NOMO-1 treated with DMSO at 0.1 percent for 48 hours (cell line): ENCODE data around the gene ELFN1.

Experiments
- DNase-seq: peaks from one replicate; lab custom pipeline; 2025; ENCODE audit not compliant: unreplicated experiment; lab: John Stamatoyannopoulos, UW

The ELFN1 gene

GRCh38 chr7:1724118-1724910 lies 54.2 kb downstream of the ELFN1 start:
- DNase-seq = no peak

GRCh38 chr7:1725199-1725690 lies 55.2 kb downstream of the ELFN1 start:
- DNase-seq = no peak

GRCh38 chr7:1725766-1726630 lies 55.9 kb downstream of the ELFN1 start:
- no peak for DNase-seq

- no peak for DNase-seq
These were observed 57.0 kb downstream of the ELFN1 start for GRCh38 chr7:1727079-1727478.

GRCh38 chr7:1727812-1728570 lies 57.9 kb downstream of the ELFN1 start:
- DNase-seq = no peak

GRCh38 chr7:1729183-1729582 lies 59.1 kb downstream of the ELFN1 start:
- no peak for DNase-seq

- no peak for DNase-seq
These were observed 59.7 kb downstream of the ELFN1 start for GRCh38 chr7:1729773-1730172.

GRCh38 chr7:1732072-1732471 lies 62.0 kb downstream of the ELFN1 start:
- DNase-seq = no peak

- no peak for DNase-seq
These were observed 62.6 kb downstream of the ELFN1 start for GRCh38 chr7:1732645-1733044.

GRCh38 chr7:1733206-1733907 lies 63.3 kb downstream of the ELFN1 start:
- no peak for DNase-seq

GRCh38 chr7:1733908-1734730 lies 64.0 kb downstream of the ELFN1 start:
- no peak for DNase-seq

GRCh38 chr7:1735262-1735661 lies 65.2 kb downstream of the ELFN1 start:
- DNase-seq = peak; percentile 36

- DNase-seq = no peak
These were observed 65.9 kb downstream of the ELFN1 start for GRCh38 chr7:1735806-1736483.

GRCh38 chr7:1736484-1736817 lies 66.4 kb downstream of the ELFN1 start:
- no peak for DNase-seq

GRCh38 chr7:1736830-1737229 lies 66.8 kb downstream of the ELFN1 start:
- DNase-seq = no peak

GRCh38 chr7:1737523-1737922 lies 67.4 kb downstream of the ELFN1 start:
- DNase-seq = no peak

GRCh38 chr7:1737956-1738355 lies 67.9 kb downstream of the ELFN1 start:
- DNase-seq = no peak

- no peak for DNase-seq
These were observed 68.4 kb downstream of the ELFN1 start for GRCh38 chr7:1738511-1738910.

- DNase-seq = no peak
These were observed 68.9 kb downstream of the ELFN1 start for GRCh38 chr7:1738956-1739355.
